SJSA1 (cell line): ENCODE results near the gene ALDH1A2. TPM values are rescaled to one million over a fixed set of nuclear protein-coding genes. Genes with fewer than 3 reads are reported as not detected.
A peak's percentile ranks its signal among the peaks of the same experiment; 100 is the strongest.
"Not testable (repeated sequence)": the region's sequence is repeated elsewhere in the genome, so short reads cannot be mapped to it uniquely, and the experiment has no call there.

ENCODE experiments used
- DNase-seq, 2 experiments: peaks; one replicate each; pipeline ENCODE4 v3.0.0-alpha.2; 2015 to 2020; ENCODE audit warnings: low spot score in 2 of 2, low read depth in 1 of 2
- H3K27ac ChIP-seq: fragments of 250-450 bp; sonication (Bioruptor Pico); 2 replicates; pipeline ENCODE4 v1.5.1; 2020; ENCODE audit warnings: mild to moderate bottlenecking, moderate library complexity
- H3K27me3 ChIP-seq: fragments of 250-450 bp; sonication (Bioruptor Pico); replicated peaks from 2 replicates; pipeline ENCODE4 v1.5.1; 2020; ENCODE audit warnings: mild to moderate bottlenecking, moderate library complexity
- H3K36me3 ChIP-seq: fragments of 250-450 bp; sonication (Bioruptor Pico); 2 replicates; pipeline ENCODE4 v1.5.1; 2020; ENCODE audit warnings: mild to moderate bottlenecking
- H3K4me1 ChIP-seq: fragments of 250-450 bp; sonication (Bioruptor Pico); replicated peaks from 2 replicates; pipeline ENCODE4 v1.6.1; 2021; ENCODE audit warnings: mild to moderate bottlenecking
- H3K4me3 ChIP-seq: fragments of 250-450 bp; sonication (Bioruptor Pico); 2 replicates; pipeline ENCODE4 v1.5.1; 2020; ENCODE audit warnings: mild to moderate bottlenecking
- H3K9me3 ChIP-seq: fragments of 250-450 bp; sonication (Bioruptor Pico); replicated peaks from 2 replicates; pipeline ENCODE4 v1.5.1; 2020; ENCODE audit warnings: mild to moderate bottlenecking
- total RNA-seq: library from RNA; depleted of rRNA; stranded (reverse); fragments of >200 nt; shearing (Covaris generic); gene quantifications from 2 replicates; pipeline ENCODE4 v1.2.3, GENCODE V29; 2014

The ALDH1A2 gene
- total RNA-seq, 1 experiment from 2014 or later, result not detected

DNA sequence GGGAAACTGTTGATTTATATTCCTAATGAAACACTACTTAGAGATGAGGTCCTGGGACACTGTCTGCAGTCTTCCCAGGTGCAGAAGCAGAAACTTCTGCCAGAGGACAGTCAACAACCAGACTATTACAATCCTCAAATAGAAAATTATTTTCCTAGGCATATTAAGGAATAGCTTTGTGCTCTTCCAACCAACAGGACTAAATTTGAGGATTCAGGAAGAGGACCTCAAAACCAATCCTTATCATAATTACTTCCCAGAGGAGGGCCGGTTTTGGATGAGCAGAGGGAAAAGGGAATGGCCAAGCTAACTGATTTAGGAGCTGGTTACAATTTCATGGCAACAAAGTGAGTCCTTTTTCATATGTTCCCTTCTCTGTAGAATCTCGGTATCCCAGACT is 21.0 kb downstream of the ALDH1A2 start:
- Histone ChIP-seq H3K27me3 (peaks cover 13% of the 10 kb centered on the region), H3K27ac (no peak overlapping the region), H3K9me3 (no peaks in the 10 kb centered on the region), H3K4me3 (no peak overlapping the region), H3K4me1 (no peaks in the 10 kb centered on the region), H3K36me3 (no peaks in the 10 kb centered on the region)
- no peak for DNase-seq

DNA sequence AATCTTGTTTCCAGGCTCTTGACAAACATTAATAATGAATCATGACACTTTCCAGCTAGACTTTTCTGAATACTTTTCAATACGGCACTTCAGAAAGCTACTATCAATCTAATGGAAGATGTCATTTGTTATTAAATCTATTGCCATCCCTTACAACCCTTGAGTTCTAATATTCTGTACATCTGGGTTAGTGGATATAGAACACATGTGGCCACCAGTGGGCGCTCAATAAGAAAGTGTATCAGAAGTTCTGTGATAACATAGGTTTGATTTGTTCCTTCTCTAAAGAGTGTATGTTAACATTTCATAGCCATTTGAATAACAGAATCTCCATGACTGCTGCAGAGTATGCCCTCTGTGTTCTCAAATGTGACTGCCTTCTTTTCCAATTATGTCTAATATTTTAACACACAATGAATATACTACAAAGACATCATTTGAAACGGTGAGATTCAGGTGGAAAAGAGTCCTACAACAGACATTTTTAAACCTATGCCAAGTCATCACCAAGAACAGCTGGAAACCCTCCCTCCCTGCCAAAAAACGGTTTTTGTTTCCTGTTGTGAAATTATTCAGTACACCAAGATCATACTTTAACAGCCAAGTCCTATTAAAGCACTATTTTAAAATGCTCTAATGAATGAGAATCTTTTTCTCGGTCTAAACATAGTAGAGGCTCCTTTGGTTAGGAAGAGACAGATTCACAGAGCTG is 22.2 kb downstream of the ALDH1A2 start:
- Histone ChIP-seq H3K27me3 (peaks cover 7% of the 10 kb centered on the region), H3K4me1 (no peaks in the 10 kb centered on the region), H3K9me3 (no peaks in the 10 kb centered on the region), H3K4me3 (no peak overlapping the region), H3K36me3 (no peaks in the 10 kb centered on the region), H3K27ac (no peak overlapping the region)
- peak in 1 of 2 experiments; percentile 15 for DNase-seq

DNA sequence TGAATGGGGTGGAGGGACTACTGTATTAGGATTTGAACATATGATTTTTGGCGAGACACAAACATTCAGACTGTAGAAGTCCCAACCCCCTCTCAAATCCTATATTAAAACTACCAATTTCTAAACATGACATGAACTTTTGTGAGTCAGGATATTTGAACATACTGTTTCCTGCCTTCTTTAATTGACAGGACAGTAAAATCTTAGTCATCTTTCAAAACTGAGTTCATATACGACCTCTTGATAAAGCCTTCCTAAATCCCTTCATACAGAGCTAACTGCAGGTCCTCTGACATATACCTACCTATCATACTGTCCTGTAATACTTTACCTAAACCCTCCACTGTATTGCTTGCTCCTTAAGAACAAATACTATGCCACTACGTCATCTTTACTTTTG is 23.5 kb downstream of the ALDH1A2 start:
- no peaks in the 10 kb centered on the region for H3K4me1 ChIP-seq
- H3K27ac ChIP-seq, result no peak overlapping the region
- no peaks in the 10 kb centered on the region for H3K9me3 ChIP-seq
- no peak for DNase-seq
- no peaks in the 10 kb centered on the region for H3K36me3 ChIP-seq
- H3K4me3 ChIP-seq, result no peak overlapping the region
- peaks cover 4% of the 10 kb centered on the region for H3K27me3 ChIP-seq

DNA sequence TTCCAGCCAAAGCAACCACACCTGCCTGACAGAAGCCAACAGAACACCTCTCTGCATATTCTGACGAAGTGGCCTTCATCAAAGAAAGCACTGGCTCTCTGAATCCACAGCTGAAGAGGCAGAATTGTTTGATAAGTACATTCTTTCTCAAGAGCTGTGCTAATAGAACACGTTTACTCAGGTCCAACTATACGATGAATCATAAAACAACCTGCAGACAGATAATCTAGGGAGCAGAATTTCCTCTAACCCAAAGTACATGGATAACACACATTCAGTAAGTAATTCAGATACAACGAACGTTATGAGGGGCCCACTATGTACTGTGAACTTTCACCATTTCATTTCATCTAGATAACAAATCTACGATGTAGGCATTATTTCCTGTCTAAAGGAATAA is 25.4 kb downstream of the ALDH1A2 start:
- H3K9me3 ChIP-seq, result no peaks in the 10 kb centered on the region
- no peak overlapping the region for H3K4me3 ChIP-seq
- no peaks in the 10 kb centered on the region for H3K4me1 ChIP-seq
- DNase-seq, result no peak
- H3K27ac ChIP-seq, result no peak overlapping the region
- H3K36me3 ChIP-seq, result no peaks in the 10 kb centered on the region
- peaks cover 4% of the 10 kb centered on the region for H3K27me3 ChIP-seq

DNA sequence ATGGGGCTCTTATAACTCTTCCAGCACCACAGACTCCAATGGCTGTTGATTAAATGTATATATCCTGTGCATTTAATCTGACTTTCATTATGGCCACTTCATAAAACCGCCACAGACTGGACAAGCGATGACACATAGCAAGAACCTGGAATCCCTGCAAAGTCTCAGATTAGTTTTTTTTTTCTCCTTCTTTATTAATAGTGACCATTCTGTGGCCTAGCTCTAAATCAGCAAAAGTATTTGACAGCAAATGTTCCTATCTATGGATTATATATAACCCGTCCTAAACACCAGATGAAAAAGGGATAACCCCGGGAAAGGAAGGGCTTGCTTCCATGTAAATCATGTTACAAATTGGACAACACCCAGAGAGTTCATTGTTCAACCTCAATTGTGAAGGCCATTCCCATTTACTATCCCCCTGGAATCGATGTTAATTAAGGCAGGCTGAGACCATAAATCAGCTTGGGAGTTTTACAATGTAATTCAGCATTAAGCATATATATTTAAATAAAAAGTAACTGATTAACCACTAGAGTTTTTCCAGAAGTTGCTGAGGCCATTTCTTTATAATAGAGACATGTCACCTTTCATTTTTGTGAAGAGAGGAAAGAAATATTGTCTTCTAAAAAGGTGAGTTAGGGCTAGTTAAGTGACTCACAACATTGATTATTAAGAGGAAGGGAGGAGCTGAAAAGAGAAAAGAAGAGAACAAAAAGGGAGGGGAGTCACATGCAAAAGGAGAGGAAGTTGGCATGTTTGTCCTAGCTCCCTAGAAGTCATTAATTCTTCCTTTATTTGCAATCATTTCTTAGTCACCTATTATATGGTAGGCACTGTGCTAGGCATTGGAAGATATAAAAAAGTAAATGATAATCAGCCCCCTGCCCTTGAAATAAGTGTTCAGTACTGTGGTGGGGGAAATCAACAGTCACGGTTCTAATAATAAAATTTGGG is 26.2 kb downstream of the ALDH1A2 start:
- Histone ChIP-seq H3K9me3 (no peaks in the 10 kb centered on the region), H3K27me3 (peaks cover 4% of the 10 kb centered on the region)

DNA sequence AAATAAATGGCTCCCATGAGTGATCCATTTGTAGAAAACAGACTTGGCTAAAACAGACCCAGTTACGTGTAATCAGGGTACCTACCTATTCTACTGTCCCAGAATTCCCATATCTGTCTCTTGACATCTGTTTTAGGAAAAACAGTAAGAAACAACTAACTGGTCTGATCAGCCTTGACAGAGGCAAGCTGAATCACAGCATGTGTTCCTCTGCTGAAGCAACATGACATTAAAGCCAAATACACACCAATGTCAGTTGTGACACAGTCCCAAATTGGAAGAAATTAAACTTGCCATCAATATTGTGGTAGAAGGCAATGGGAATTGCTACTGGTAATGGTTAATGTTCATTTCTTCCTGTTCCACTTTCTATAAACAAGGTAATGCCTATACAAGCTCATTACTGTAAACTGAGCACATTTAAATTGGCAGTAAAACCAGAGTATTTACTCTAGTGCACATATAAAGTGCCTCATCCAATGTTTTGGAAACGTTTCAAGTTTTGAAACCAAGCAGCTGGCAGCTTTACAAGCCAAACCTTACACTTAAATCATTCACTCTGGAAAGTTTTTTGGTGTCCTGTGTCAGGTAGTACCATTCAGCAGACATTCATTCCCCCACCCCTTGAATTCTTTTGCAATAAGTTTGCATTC is 27.0 kb downstream of the ALDH1A2 start:
- Histone ChIP-seq H3K4me1 (no peaks in the 10 kb centered on the region), H3K27me3 (peaks cover 4% of the 10 kb centered on the region), H3K36me3 (no peaks in the 10 kb centered on the region), H3K27ac (no peak overlapping the region), H3K4me3 (no peak overlapping the region), H3K9me3 (no peaks in the 10 kb centered on the region)
- no peak for DNase-seq

More for the DNA sequence above, 26.2 kb downstream of the ALDH1A2 start:
- no peak for DNase-seq
- H3K4me1 ChIP-seq, result no peaks in the 10 kb centered on the region
- no peak overlapping the region for H3K27ac ChIP-seq
- H3K36me3 ChIP-seq, result no peaks in the 10 kb centered on the region
- H3K4me3 ChIP-seq, result no peak overlapping the region

DNA sequence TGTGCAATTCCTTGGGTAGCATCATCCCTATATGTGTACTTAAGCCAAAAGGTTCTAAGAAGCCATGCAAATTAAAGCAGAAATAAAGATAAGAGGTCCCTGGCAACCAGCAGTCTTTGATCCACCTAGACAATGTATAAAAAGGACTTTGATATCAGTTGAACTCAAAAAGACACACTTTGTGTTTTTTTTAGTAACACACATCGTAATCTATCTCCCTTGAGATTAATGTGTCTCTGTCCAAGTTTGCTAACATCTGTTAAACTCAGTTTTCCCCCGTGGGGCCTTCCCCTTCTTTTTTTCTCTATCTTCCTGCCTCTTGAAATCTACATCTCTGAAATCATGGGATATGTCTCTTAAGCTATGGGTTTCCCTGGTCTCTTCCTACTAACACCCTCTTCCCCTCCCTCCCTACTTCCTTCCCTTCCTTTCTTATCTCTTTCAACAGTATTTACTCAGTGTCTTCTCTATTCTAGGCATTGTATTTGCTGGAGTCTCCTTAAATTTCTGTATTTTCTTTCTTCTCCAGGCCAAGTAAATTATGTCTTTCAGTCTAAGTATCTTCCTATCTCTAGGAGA is 27.7 kb downstream of the ALDH1A2 start:
- no peaks in the 10 kb centered on the region for H3K9me3 ChIP-seq
- H3K4me1 ChIP-seq, result no peaks in the 10 kb centered on the region
- H3K27ac ChIP-seq, result no peak overlapping the region
- no peak for DNase-seq
- no peak overlapping the region for H3K4me3 ChIP-seq
- H3K36me3 ChIP-seq, result no peaks in the 10 kb centered on the region
- H3K27me3 ChIP-seq, result peaks cover 4% of the 10 kb centered on the region

DNA sequence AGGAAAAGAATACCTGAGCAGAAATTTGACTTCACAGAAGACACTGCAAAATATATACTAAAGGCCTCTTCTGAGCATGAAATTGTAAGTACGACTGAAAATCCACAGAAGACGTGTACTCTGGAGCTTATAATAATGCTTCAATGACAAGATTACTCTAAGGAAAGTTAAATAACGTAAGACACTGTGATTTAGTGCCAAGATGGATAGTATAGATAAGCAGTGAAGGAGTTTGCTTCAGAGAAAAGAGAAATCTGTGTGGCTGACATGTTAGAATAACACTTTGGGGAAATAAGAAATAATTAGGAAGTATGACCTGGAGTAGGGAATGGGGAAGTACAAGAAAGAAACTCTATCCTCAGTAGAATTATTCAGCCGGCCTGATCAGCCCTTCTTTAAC is 28.9 kb downstream of the ALDH1A2 start:
- no peak for DNase-seq
- H3K27me3 ChIP-seq, result 0 out of 2 replicates have a peak, but pooled peaks cover 4% of the 10 kb centered on the region
- H3K4me3 ChIP-seq, result no peak overlapping the region
- H3K27ac ChIP-seq, result no peak overlapping the region
- no peaks in the 10 kb centered on the region for H3K9me3 ChIP-seq
- no peaks in the 10 kb centered on the region for H3K36me3 ChIP-seq
- no peaks in the 10 kb centered on the region for H3K4me1 ChIP-seq

DNA sequence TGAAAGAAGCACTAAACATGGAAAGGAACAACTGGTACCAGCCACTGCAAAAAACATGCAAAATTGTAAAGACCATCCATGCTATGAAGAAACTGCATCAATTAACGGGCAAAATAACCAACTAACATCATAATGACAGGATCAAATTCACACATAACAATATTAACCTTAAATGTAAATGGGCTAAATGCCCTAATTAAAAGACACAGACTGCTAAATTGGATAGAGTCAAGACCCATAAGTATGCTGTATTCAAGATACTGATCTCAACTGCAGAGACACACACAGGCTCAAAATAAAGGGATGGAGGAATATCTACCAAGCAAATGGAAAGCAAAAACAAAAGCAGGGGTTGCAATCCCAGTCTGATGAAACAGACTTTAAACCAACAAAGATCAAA is 37.1 kb downstream of the ALDH1A2 start:
- H3K4me3 ChIP-seq, H3K4me1 ChIP-seq, H3K36me3 ChIP-seq, DNase-seq, H3K27me3 ChIP-seq, H3K27ac ChIP-seq: not testable (repeated sequence)
- peaks cover 15% of the 10 kb centered on the region for H3K9me3 ChIP-seq

DNA sequence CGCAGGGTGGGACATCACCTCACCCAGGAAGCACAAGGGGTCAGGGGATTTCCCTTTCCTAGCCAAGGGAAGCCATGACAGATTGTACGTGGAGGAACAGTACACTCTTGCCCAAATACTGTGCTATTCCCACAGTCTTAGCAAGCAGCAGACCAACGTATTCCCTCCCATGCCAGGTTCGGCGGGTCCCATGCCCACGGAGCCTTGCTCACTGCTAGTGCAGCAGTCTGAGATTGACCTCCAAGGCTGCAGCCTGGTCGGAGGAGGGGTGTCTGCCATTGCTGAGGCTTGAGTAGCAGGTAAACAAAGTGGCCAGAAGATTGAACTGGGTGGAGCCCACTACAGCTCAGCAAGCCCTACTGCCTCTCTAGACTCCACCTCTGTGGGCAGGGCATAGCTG is 39.0 kb downstream of the ALDH1A2 start:
- no peak for DNase-seq
- Histone ChIP-seq H3K4me1 (no peaks in the 10 kb centered on the region), H3K27ac (no peak overlapping the region), H3K4me3 (no peak overlapping the region), H3K36me3 (no peaks in the 10 kb centered on the region), H3K9me3 (peaks cover 15% of the 10 kb centered on the region), H3K27me3 (no peaks in the 10 kb centered on the region)

DNA sequence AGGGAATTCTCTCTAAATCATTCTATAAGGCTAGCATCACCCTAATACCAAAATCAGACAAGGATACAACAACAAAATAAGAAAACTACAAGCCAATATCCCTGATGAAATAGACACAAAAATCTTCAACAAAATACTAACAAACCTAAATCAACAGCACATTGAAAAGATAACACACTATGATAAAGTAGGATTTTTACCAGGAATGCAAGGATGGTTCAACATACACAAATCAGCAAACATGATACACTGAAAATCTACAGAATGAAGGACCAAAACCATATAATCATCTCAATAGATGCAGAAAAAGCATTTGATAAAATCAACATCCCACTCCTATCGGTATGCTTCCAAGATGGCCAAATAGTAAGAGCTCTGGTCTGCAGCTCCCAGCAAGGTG is 39.5 kb downstream of the ALDH1A2 start:
- no peak for DNase-seq
- H3K27me3 ChIP-seq, result no peaks in the 10 kb centered on the region
- H3K36me3 ChIP-seq, result no peaks in the 10 kb centered on the region
- H3K4me3 ChIP-seq, result no peak overlapping the region
- no peak overlapping the region for H3K27ac ChIP-seq
- no peaks in the 10 kb centered on the region for H3K4me1 ChIP-seq
- peaks cover 15% of the 10 kb centered on the region for H3K9me3 ChIP-seq

DNA sequence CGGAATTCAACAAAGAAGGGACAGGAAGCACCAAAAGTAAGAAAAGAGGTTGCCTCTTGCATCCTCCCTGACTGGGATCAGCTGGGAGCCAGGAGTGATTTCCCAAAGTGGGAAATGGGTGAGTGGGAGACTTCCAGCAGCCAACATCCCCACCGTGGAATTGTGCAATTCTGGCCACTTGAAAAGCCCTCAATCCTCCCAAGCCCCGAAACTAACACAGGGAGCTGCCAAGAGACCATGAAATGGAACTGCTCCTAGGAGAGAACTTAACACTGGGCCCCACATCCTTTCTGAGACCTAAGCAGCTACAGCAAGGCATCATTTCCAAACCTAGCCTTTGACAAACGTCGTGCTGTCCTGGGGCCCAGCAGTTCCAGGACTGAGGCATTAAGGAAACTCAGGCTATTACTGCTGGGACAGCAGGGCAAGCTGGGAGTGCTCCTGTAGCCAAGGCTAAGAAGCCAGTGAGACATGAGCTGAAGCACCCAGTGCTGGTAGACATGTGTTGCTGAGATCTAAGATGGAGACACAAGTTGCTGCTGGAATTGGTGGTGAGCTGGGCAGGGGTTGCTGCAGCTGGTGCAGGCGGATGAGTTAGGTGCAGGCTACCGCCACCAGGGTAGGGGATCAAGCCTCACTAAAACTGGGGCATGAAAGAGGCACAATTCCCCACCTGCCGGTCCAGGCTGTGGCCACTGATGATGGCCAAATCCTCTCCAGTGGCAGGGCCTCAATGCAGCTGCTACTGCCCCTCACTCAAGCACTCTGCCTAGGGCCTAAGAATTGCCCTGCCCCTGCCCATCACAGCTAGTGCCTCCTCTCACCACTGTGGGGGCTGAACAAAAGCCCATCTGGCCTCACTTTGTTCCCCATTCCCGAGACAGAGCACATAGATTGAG is 43.9 kb downstream of the ALDH1A2 start:
- Histone ChIP-seq H3K4me1 (no peaks in the 10 kb centered on the region), H3K9me3 (peaks cover 10% of the 10 kb centered on the region), H3K27ac (no peak overlapping the region), H3K36me3 (no peaks in the 10 kb centered on the region), H3K27me3 (no peaks in the 10 kb centered on the region), H3K4me3 (no peak overlapping the region)
- no peak for DNase-seq
